Right lobe of liver (tissue), 6 donors: Measurements from ENCODE around the gene MICAL1. TPM values are rescaled to one million over a fixed set of nuclear protein-coding genes. Genes with fewer than 3 reads are reported as not detected.

Source experiments
- ATAC-seq, 4 donors: fragments of 200-7000 bp; cut with Tn5 transposase; one replicate each; pipeline ENCODE4 v1.9.1; 2020; ENCODE audit warnings: mild to moderate bottlenecking in 4 of 4, moderate library complexity in 4 of 4
- DNase-seq, 3 donors: peaks; one replicate each; pipeline ENCODE4 v3.0.0-alpha.2; 2020
- H3K27ac ChIP-seq, 3 donors: fragments of 200-600 bp; one replicate each; pipeline ENCODE4 v1.8.0; 2022
- H3K27me3 ChIP-seq, 2 donors: fragments of 200-600 bp; one replicate each; pipeline ENCODE4 v1.8.0; 2022
- H3K36me3 ChIP-seq, 4 donors: fragments of 200-600 bp; sonication (generic) in 1 of 4; one replicate each; pipeline versions ENCODE4 v1.5.1 to v1.8.0; 2017 to 2022; ENCODE audit warnings: control low read depth in 1 of 4
- H3K4me1 ChIP-seq, 4 donors: fragments of 200-600 bp; sonication (generic) in 1 of 4; one replicate each; pipeline versions ENCODE4 v1.5.1 to v1.8.0; 2017 to 2022; ENCODE audit warnings: control low read depth in 1 of 4
- H3K4me3 ChIP-seq, 3 donors: fragments of 200-600 bp; one replicate each; pipeline ENCODE4 v1.8.0; 2022
- H3K9me3 ChIP-seq, 4 donors: fragments of 200-600 bp; sonication (generic) in 1 of 4; one replicate each; pipeline versions ENCODE4 v1.5.1 to v1.8.0; 2017 to 2022; ENCODE audit warnings: control low read depth in 1 of 4
- POLR2A ChIP-seq: fragments of 450-650 bp; IDR thresholded peaks from one replicate; pipeline ENCODE4 v1.6.1; 2017; ENCODE audit warnings: antibody characterized with exemption, mild to moderate bottlenecking
- WGBS: methylation state at CpG from one replicate; pipeline ENCODE4 v1.1.6; 2018; ENCODE audit warnings: low coverage, low lambda C conversion rate; ENCODE audit not compliant: insufficient coverage; ENCODE audit errors: missing lambda C conversion rate; 5-methylcytosine and 5-hydroxymethylcytosine counted together
- intact Hi-C, 2 donors: fragments of 100-400 bp; cut with DNase I; formaldehyde crosslinking; loops; one replicate each; pipeline versions ENCODE4 v1.11.2 to v1.14.1; 2022
- total RNA-seq, 6 experiments: library from RNA; depleted of rRNA in 2 of 6; stranded (reverse); fragments of >200 nt in 2 of 6; fragmentation: NEBNext Ultra II Directional in 3 of 6; extraction: Animal tissue kit (Norgen Biotek cat#: 25700) in 3 of 6; gene quantifications; one replicate each; pipeline versions ENCODE4 v1.1.0 to v1.2.4, GENCODE V29; 2016 to 2023
- TF ChIP-seq, protein P1 (sequence below), 4 donors: fragments of 200-600 bp in 3 of 4; fragments of 450-650 bp in 1 of 4; IDR thresholded peaks; one replicate each; pipeline versions ENCODE4 v1.5.1 to v1.8.0; 2016 to 2022; ENCODE audit warnings: antibody characterized with exemption in 4 of 4, mild to moderate bottlenecking in 2 of 4
- donor health status: DM: no; HTN: yes; CAD: no.
- donor health status: DM: no; HTN: no; CAD: no.
- donor health status: DM: no; HTN: no; CAD: no.
- donor health status: DM: no; HTN: yes; CAD: no.
- donor health status: DM: no; HTN: yes; CAD: no.

Gene MICAL1
- total RNA-seq, 6 experiments from 2014 or later: 1.4 to 11.7 (median 5.2) TPM

DNA sequence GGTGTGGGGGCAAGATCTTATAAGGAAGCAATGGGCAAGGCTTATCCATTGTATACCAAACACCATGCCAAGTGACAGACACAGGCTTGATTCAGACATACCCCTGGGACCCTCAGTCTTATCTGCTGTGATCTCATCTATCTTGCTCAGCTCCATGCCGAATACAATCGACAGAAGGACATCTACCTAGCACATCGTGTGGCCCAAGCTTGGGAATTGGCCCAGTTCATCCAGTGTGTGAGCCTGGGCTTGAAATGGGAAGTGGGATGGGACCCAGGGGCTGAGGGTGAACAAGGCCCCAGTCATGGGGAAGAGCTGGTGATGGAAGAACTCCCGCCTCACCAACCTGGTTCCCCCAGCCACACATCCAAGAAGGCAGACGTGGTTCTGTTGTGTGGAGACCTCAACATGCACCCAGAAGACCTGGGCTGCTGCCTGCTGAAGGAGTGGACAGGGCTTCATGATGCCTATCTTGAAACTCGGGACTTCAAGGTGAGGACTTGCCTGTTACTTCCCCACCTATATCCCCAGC is 13.1 kb downstream of the MICAL1 start:
- WGBS: no CpG with 5 or more reads among the region's 6 CpGs
- ATAC-seq (no peak), DNase-seq (no peak)
- no peaks in the 10 kb centered on the region for H3K9me3 ChIP-seq
- TF ChIP-seq POLR2A: no peak
- TF ChIP-seq, protein P1, sequence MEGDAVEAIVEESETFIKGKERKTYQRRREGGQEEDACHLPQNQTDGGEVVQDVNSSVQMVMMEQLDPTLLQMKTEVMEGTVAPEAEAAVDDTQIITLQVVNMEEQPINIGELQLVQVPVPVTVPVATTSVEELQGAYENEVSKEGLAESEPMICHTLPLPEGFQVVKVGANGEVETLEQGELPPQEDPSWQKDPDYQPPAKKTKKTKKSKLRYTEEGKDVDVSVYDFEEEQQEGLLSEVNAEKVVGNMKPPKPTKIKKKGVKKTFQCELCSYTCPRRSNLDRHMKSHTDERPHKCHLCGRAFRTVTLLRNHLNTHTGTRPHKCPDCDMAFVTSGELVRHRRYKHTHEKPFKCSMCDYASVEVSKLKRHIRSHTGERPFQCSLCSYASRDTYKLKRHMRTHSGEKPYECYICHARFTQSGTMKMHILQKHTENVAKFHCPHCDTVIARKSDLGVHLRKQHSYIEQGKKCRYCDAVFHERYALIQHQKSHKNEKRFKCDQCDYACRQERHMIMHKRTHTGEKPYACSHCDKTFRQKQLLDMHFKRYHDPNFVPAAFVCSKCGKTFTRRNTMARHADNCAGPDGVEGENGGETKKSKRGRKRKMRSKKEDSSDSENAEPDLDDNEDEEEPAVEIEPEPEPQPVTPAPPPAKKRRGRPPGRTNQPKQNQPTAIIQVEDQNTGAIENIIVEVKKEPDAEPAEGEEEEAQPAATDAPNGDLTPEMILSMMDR (IDR thresholded peaks at IDR 0.05): no peak
- H3K27me3 ChIP-seq: no peaks in the 10 kb centered on the region
- H3K4me1 ChIP-seq: peaks cover 0 to 6% (median 0%) of the 10 kb centered on the region in 4 donors
- H3K4me3 ChIP-seq: no peak overlapping the region
- no peak overlapping the region for H3K27ac ChIP-seq
- H3K36me3 ChIP-seq: no peaks in the 10 kb centered on the region
- intact Hi-C loops: no loop called here

DNA sequence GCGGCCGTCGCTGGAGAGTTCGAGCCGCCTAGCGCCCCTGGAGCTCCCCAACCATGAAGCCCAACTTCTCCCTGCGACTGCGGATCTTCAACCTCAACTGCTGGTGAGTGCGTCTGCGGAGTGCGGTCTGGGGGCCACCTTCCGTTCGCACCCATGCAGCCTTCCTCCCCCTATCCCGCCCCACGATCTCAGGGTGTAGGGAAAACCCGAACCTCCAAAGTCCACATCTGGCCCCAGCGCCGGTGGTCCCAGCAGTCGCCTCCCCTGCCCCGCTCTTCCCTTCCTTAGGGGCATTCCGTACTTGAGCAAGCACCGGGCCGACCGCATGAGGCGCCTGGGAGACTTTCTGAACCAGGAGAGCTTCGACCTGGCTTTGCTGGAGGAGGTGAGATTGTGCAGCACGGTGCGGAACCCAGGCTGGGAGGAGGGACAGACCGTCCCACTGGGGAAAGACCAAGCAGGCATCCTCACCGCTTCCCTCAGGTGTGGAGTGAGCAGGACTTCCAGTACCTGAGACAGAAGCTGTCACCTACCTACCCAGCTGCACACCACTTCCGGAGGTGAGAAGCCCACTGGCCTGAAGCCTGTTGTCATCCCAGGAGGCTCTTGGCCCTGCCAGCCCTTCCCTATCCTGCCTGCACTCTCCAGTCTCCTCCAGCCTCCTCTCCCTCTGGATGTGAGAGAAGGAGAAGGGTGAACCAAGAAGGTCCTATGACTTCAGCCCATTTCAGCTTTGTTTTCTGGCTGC is 14.3 kb downstream of the MICAL1 start:
- Histone ChIP-seq H3K27me3 (no peaks in the 10 kb centered on the region), H3K27ac (peak overlapping the region; percentile 47 to 73 (median 70)), H3K36me3 (no peaks in the 10 kb centered on the region), H3K4me3 (peak overlapping the region; percentile 77 to 85 (median 85)), H3K4me1 (peaks cover 0 to 6% (median 0%) of the 10 kb centered on the region in 4 donors), H3K9me3 (no peaks in the 10 kb centered on the region)
- intact Hi-C loops: no loop called here
- WGBS: 7% methylated on average over 18 of the region's 31 CpGs
- TF ChIP-seq, protein P1 (IDR thresholded peaks at IDR 0.05): no peak
- TF ChIP-seq POLR2A: no peak
- peak in 2 of 3 donors; percentile 58 to 67 for DNase-seq
- peak; percentile 21 to 58 (median 45) for ATAC-seq

DNA sequence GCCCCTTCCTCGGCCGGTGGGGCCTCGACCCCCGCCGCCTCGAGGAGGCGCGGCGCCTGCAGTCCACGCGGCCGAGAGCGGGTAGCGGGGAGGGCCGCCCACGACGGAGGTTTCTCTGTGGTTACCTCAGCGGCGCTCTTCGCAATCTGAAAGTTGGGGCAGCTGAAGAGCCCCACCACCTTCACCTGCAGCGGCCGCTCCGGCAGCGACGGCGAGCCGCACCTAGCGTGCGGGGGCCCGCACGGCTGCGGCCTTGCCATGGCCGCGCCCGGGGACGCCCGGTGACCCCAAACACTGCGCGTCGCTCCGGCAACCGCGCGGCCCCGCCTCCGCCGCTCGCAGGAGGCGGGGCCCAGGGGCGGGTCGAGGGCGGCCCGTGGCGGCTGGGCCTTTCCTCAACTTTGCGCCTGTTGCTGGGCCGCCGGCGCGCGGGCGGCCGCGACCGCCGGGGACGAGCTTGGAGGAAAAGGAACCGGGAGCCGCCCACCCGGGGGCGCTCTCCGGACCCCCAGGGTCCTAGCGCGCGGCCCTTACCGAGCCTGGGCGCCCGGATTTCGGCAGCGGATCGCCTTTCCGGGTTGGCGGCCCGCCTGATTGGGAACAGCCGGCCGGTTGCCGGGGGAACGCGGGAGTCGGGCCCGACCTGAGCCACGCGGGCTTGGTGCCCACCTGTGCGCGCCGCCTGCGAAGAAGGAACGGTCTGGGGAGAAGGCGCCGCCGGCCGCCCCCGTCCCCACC is 15.1 kb downstream of the MICAL1 start, which contains the start of the genes PPIL6 and SMPD2:
PPIL6 (minus strand) TSS at position 298 of the 738 bp plus-strand sequence; CDS start at position 260, 38 bp downstream.
SMPD2 (plus strand) TSS at position 394 of the 738 bp plus-strand sequence. CDS start 398 bp downstream, outside the sequence.
- intact Hi-C loops: no loop called here
- WGBS: under 1% methylated on average over 24 of the region's 102 CpGs

DNA sequence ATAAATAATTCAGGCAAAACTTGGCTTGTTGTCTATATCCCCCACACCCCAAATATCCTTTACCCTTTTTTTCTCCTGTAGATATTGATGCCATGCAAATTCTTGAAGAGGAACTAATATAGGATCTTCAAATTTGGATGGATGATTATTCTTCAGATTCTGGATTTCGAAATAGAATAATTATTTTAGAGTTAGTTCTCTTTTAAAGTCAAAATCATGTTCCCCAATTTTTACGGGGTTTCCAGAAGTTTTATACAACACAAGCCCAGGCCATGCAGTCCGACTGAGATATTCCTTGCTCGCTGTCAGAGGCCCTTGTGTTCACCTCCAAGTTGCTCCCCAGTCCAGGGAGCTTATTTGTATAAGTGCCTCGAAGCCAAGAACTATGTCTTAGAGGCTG is 19.5 kb downstream of the MICAL1 start:
- WGBS: 69% methylated on average over 5 of the region's 5 CpGs
- Histone ChIP-seq H3K4me1 (peaks cover 0 to 6% (median 0%) of the 10 kb centered on the region in 4 donors), H3K9me3 (no peaks in the 10 kb centered on the region), H3K27me3 (no peaks in the 10 kb centered on the region), H3K4me3 (no peak overlapping the region), H3K27ac (no peak overlapping the region), H3K36me3 (no peaks in the 10 kb centered on the region)
- ATAC-seq (no peak), DNase-seq (no peak)
- intact Hi-C loops: no loop called here
- TF ChIP-seq, protein P1 (IDR thresholded peaks at IDR 0.05): no peak
- no peak for TF ChIP-seq POLR2A

More for the DNA sequence above, 15.1 kb downstream of the MICAL1 start, which contains the start of the genes PPIL6 and SMPD2:
- H3K27ac ChIP-seq: peak within 1 kb of the TSS; percentile 47 to 73 (median 70)
- H3K4me1 ChIP-seq: peaks cover 0 to 6% (median 0%) of the 10 kb centered on the region in 4 donors
- ATAC-seq: peak; percentile 91 to 97 (median 96)
- peak within 1 kb of the TSS; percentile 77 to 85 (median 85) for H3K4me3 ChIP-seq
- no peaks in the 10 kb centered on the region for H3K9me3 ChIP-seq
- H3K27me3 ChIP-seq: no peaks in the 10 kb centered on the region
- TF ChIP-seq, protein P1 (IDR thresholded peaks at IDR 0.05): peak; percentile 15 to 43 (median 20)
- TF ChIP-seq POLR2A: peak; percentile 57
- peak; percentile 90 to 93 (median 90) for DNase-seq
- H3K36me3 ChIP-seq: no peaks in the 10 kb centered on the region
